Osteoblast (primary cell): ENCODE data around the gene PCSK5. TPM values are rescaled to one million over a fixed set of nuclear protein-coding genes. Genes with fewer than 3 reads are reported as not detected.

Source experiments
- DNase-seq: peaks from one replicate; pipeline ENCODE4 v3.0.0; 2011; ENCODE audit warnings: low spot score, mixed read lengths; ENCODE audit not compliant: insufficient read length; ENCODE audit errors: missing footprints
- H2AFZ ChIP-seq: 2 replicates; pipeline ENCODE4 v1.6.0; 2011; ENCODE audit warnings: mild to moderate bottlenecking, low read length
- H3K27ac ChIP-seq: 2 replicates; pipeline ENCODE4 v1.5.1; 2011; ENCODE audit warnings: mild to moderate bottlenecking, low read depth, low read length, moderate library complexity
- H3K27me3 ChIP-seq: 2 replicates; pipeline ENCODE4 v1.6.0; 2012; ENCODE audit warnings: mild to moderate bottlenecking, control low read depth, inconsistent platforms, low read length, moderate library complexity; ENCODE audit not compliant: insufficient read depth
- H3K36me3 ChIP-seq: 2 replicates; pipeline ENCODE4 v1.5.1; 2011; ENCODE audit warnings: mild to moderate bottlenecking, low read length, control low read depth, moderate library complexity; ENCODE audit not compliant: insufficient read depth
- H3K4me1 ChIP-seq: 2 replicates; pipeline ENCODE4 v1.5.1; 2011; ENCODE audit warnings: mild to moderate bottlenecking, low read length, control low read depth, moderate library complexity; ENCODE audit not compliant: insufficient read depth
- H3K4me2 ChIP-seq: 2 replicates; pipeline ENCODE4 v1.6.0; 2011; ENCODE audit warnings: mild to moderate bottlenecking, low read length; ENCODE audit not compliant: insufficient read depth
- H3K4me3 ChIP-seq: fragments of 200-600 bp; sonication (generic); 3 replicates; pipeline ENCODE4 v1.5.1; 2012; ENCODE audit warnings: mild to moderate bottlenecking, low read length, inconsistent platforms; ENCODE audit not compliant: insufficient read depth
- H3K79me2 ChIP-seq: 2 replicates; pipeline ENCODE4 v1.6.0; 2012; ENCODE audit warnings: mild to moderate bottlenecking, low read length, control low read depth, inconsistent platforms; ENCODE audit not compliant: insufficient read depth
- H3K9me3 ChIP-seq: 2 replicates; pipeline ENCODE4 v1.5.1; 2011; ENCODE audit warnings: low read depth, low read length, control low read depth
- H4K20me1 ChIP-seq: 2 replicates; pipeline ENCODE4 v1.6.0; 2012; ENCODE audit warnings: mild to moderate bottlenecking, low read length, control low read depth; ENCODE audit not compliant: insufficient read depth
- CTCF ChIP-seq: IDR thresholded peaks from 2 replicates; pipeline ENCODE4 v1.5.1; 2011; ENCODE audit warnings: mild to moderate bottlenecking, low read depth, low read length, moderate library complexity; ENCODE audit errors: extremely low read depth
- total RNA-seq: library from RNA; depleted of rRNA; stranded (reverse); fragments of >200 nt; gene quantifications from 2 replicates; pipeline ENCODE4 v1.2.3, GENCODE V29; 2012

The PCSK5 gene
- total RNA-seq, 1 donor: 14.5 TPM

DNA sequence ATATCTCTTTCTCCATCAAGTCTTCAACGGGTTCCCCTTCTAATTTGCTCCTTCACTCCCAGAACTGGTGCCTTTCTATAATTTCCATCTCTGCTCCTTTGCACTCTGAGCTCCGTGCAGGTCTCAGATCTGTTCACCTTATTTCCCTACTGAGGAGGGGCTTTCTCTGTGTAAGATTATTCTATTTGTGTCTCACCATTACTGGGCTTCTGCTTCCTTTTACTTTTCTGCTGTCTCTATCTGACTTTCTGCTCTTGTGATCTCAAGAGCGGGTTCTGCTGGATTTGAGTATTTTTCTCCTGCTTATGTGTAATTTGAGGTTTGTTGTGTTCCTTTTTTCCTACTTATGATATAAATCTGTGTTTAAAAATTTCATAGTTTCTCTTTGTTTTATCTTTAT is 117.5 kb downstream of the PCSK5 start:
- no peak overlapping the region for H2AFZ ChIP-seq
- DNase-seq: no peak
- no peaks in the 10 kb centered on the region for H3K79me2 ChIP-seq
- no peaks in the 10 kb centered on the region for H3K27me3 ChIP-seq
- TF ChIP-seq CTCF: no peak
- no peak overlapping the region for H3K27ac ChIP-seq
- H3K4me2 ChIP-seq: no peak overlapping the region
- H3K9me3 ChIP-seq: no peaks in the 10 kb centered on the region
- H3K4me3 ChIP-seq: no peak overlapping the region
- no peaks in the 10 kb centered on the region for H3K36me3 ChIP-seq
- no peaks in the 10 kb centered on the region for H4K20me1 ChIP-seq
- H3K4me1 ChIP-seq: no peaks in the 10 kb centered on the region

DNA sequence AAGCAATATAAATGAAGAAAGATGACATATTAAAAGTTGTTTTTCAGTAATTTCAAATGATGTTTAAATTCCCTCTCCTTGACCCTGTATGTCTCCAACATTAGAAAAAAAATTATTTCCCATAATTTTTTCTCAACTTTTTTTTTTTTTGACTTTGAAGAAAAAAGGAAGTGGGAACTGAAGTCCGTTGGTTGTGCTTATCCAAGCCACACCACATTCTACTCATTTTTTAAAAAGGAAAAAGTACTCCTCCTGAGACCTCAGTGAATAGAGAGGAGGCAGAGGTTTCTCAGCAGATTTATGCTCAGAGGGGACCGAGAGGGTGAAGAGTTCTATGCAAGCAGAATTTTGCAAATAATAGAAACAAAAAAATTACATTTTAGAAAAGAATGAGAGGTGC is 123.3 kb downstream of the PCSK5 start:
- H3K9me3 ChIP-seq: no peaks in the 10 kb centered on the region
- H2AFZ ChIP-seq: no peak overlapping the region
- H3K27me3 ChIP-seq: no peaks in the 10 kb centered on the region
- no peaks in the 10 kb centered on the region for H3K4me1 ChIP-seq
- no peaks in the 10 kb centered on the region for H3K79me2 ChIP-seq
- no peaks in the 10 kb centered on the region for H3K36me3 ChIP-seq
- H4K20me1 ChIP-seq: no peaks in the 10 kb centered on the region
- no peak for TF ChIP-seq CTCF
- DNase-seq: no peak
- no peak overlapping the region for H3K4me3 ChIP-seq
- H3K4me2 ChIP-seq: no peak overlapping the region
- no peak overlapping the region for H3K27ac ChIP-seq

- no peak for TF ChIP-seq CTCF
- Histone ChIP-seq H3K4me3 (no peak overlapping the region), H3K36me3 (no peaks in the 10 kb centered on the region), H3K4me1 (no peaks in the 10 kb centered on the region), H3K9me3 (no peaks in the 10 kb centered on the region), H4K20me1 (no peaks in the 10 kb centered on the region), H3K27me3 (no peaks in the 10 kb centered on the region), H2AFZ (no peak overlapping the region), H3K79me2 (no peaks in the 10 kb centered on the region), H3K4me2 (no peak overlapping the region), H3K27ac (no peak overlapping the region)
- DNase-seq: no peak
Measured at GRCh38 chr9:76018235-76018634, 127.8 kb downstream of the PCSK5 start.

GRCh38 chr9:76018761-76019160 is 128.3 kb downstream of the PCSK5 start:
- H4K20me1 ChIP-seq: no peaks in the 10 kb centered on the region
- DNase-seq: no peak
- no peaks in the 10 kb centered on the region for H3K79me2 ChIP-seq
- H2AFZ ChIP-seq: no peak overlapping the region
- no peak overlapping the region for H3K4me3 ChIP-seq
- no peak overlapping the region for H3K4me2 ChIP-seq
- H3K27me3 ChIP-seq: no peaks in the 10 kb centered on the region
- H3K4me1 ChIP-seq: no peaks in the 10 kb centered on the region
- no peak for TF ChIP-seq CTCF
- no peak overlapping the region for H3K27ac ChIP-seq
- H3K9me3 ChIP-seq: no peaks in the 10 kb centered on the region
- no peaks in the 10 kb centered on the region for H3K36me3 ChIP-seq
